NOMO-1 treated with dmso at 0.1 percent for 144 hours (cell line): ENCODE measurements around the gene ASF1B.
A peak's percentile ranks its signal among the peaks of the same experiment; 100 is the strongest.

ENCODE experiments used
- DNase-seq: peaks from one replicate; lab custom pipeline; 2025; ENCODE audit not compliant: unreplicated experiment; lab: John Stamatoyannopoulos, UW

The ASF1B gene

GRCh38 chr19:14088634-14089411, 47.6 kb downstream of the ASF1B start:
- no peak for DNase-seq

- DNase-seq = no peak
Observed at GRCh38 chr19:14086098-14086497, 50.3 kb downstream of the ASF1B start.

GRCh38 chr19:14085309-14085995, 50.9 kb downstream of the ASF1B start, which contains the start of gene C19orf67:
Gene C19orf67, minus strand, starts transcription at chr19:14085783. Its CDS starts 156 bp downstream, at chr19:14085627.
- no peak for DNase-seq

- no peak for DNase-seq
Observed at GRCh38 chr19:14082675-14082960, 53.8 kb downstream of the ASF1B start.

- DNase-seq = no peak
Observed at GRCh38 chr19:14081797-14082674, 54.4 kb downstream of the ASF1B start.

- DNase-seq = peak; percentile 96
Observed at GRCh38 chr19:14080887-14081796, 55.2 kb downstream of the ASF1B start.

GRCh38 chr19:14078411-14078810, 58.0 kb downstream of the ASF1B start:
- DNase-seq = no peak

- no peak for DNase-seq
Observed at GRCh38 chr19:14073925-14074838, 62.2 kb downstream of the ASF1B start.

GRCh38 chr19:14073261-14073924, 63.0 kb downstream of the ASF1B start:
- DNase-seq = peak; percentile 73

- DNase-seq = no peak
Observed at GRCh38 chr19:14072535-14073260, 63.7 kb downstream of the ASF1B start, which contains the start of gene MISP3. Gene MISP3, plus strand, starts transcription at chr19:14072786. Its CDS starts 524 bp downstream, at chr19:14073310.

- no peak for DNase-seq
Observed at GRCh38 chr19:14070268-14071050, 65.9 kb downstream of the ASF1B start.
